Caco-2 (cell line): ENCODE results near the gene GFOD1. TPM values are rescaled to one million over a fixed set of nuclear protein-coding genes. Genes with fewer than 3 reads are reported as not detected.

Source experiments
- BruUV-seq: library from RNA; stranded (reverse); fragments of 400-500 nt; replicated peaks from 2 replicates; lab custom pipeline; 2021; lab: Mats Ljungman, UMichigan
- CTCF ChIA-PET: fragments of 300-600 bp; sonication (Branson Sonifier 250); formaldehyde crosslinking; loops from one replicate; lab custom pipeline; 2022; ENCODE audit warnings: antibody characterized with exemption; lab: Charles Lee
- POLR2A ChIA-PET: fragments of 300-600 bp; sonication (Branson Sonifier 250); formaldehyde crosslinking; loops from one replicate; lab custom pipeline; 2022; ENCODE audit warnings: antibody characterized with exemption; lab: Charles Lee
- DNase-seq, 2 experiments: peaks; one replicate each; pipeline versions ENCODE4 v3.0.0 to v3.0.0-alpha.2; 2020 to 2022
- H3K27me3 ChIP-seq: replicated peaks from 2 replicates; pipeline ENCODE4 v1.6.0; 2011; ENCODE audit warnings: low read length; ENCODE audit not compliant: control insufficient read depth, insufficient read depth
- H3K36me3 ChIP-seq: 2 replicates; pipeline ENCODE4 v1.5.1; 2011; ENCODE audit warnings: low read length; ENCODE audit not compliant: control insufficient read depth, insufficient read depth
- H3K4me1 ChIP-seq: fragments of 250-450 bp; sonication (Bioruptor Pico); 2 replicates; pipeline ENCODE4 v1.5.1; 2020; ENCODE audit warnings: mild to moderate bottlenecking
- H3K4me3 ChIP-seq: 2 replicates; pipeline ENCODE4 v1.5.1; 2011; ENCODE audit warnings: low read depth, mild to moderate bottlenecking, control low read depth, low read length
- H3K9me3 ChIP-seq: fragments of 250-450 bp; sonication (Bioruptor Pico); 2 replicates; pipeline ENCODE4 v1.5.1; 2020; ENCODE audit warnings: mild to moderate bottlenecking, moderate library complexity
- H3K27ac Mint-ChIP-seq: one replicate; pipeline ENCODE4 v1.8.0; 2022; ENCODE audit warnings: mixed read lengths; ENCODE audit not compliant: unreplicated experiment
- H3K27me3 Mint-ChIP-seq: one replicate; pipeline ENCODE4 v1.8.0; 2022; ENCODE audit warnings: mixed read lengths; ENCODE audit not compliant: insufficient read depth, unreplicated experiment
- H3K36me3 Mint-ChIP-seq: one replicate; pipeline ENCODE4 v1.8.0; 2022; ENCODE audit warnings: mild to moderate bottlenecking, mixed read lengths; ENCODE audit not compliant: insufficient read depth, unreplicated experiment
- H3K4me1 Mint-ChIP-seq: one replicate; pipeline ENCODE4 v1.8.0; 2022; ENCODE audit warnings: low read depth, mixed read lengths; ENCODE audit not compliant: unreplicated experiment
- H3K4me3 Mint-ChIP-seq: one replicate; pipeline ENCODE4 v1.8.0; 2022; ENCODE audit warnings: mild to moderate bottlenecking, moderate library complexity, mixed read lengths; ENCODE audit not compliant: unreplicated experiment
- H3K9me3 Mint-ChIP-seq: one replicate; pipeline ENCODE4 v1.8.0; 2022; ENCODE audit warnings: mixed read lengths; ENCODE audit not compliant: unreplicated experiment
- intact Hi-C: fragments of 100-400 bp; cut with micrococcal nuclease; formaldehyde crosslinking; loops from one replicate; pipeline ENCODE4 v1.10.0; 2022; ENCODE audit not compliant: unreplicated experiment
- total RNA-seq: library from RNA; stranded (reverse); gene quantifications from 2 replicates; pipeline ENCODE4 v1.2.3, GENCODE V29; 2022
- TF ChIP-seq, protein P1 (sequence below), 2 experiments: fragments of 200-600 bp in 1 of 2; IDR thresholded peaks; 1 replicate in 1 of 2; 2 replicates in 1 of 2; pipeline versions ENCODE4 v1.5.1 to v1.8.0; 2011 to 2022; ENCODE audit warnings: antibody characterized with exemption in 1 of 2, control low read depth in 1 of 2, inconsistent platforms in 1 of 2, low read depth in 1 of 2, low read length in 1 of 2, mild to moderate bottlenecking in 1 of 2, moderate library complexity in 1 of 2; ENCODE audit not compliant: insufficient read depth in 1 of 2, severe bottlenecking in 1 of 2, unreplicated experiment in 1 of 2

The GFOD1 gene
- total RNA-seq, 1 experiment from 2014 or later, result 0.84 TPM

DNA sequence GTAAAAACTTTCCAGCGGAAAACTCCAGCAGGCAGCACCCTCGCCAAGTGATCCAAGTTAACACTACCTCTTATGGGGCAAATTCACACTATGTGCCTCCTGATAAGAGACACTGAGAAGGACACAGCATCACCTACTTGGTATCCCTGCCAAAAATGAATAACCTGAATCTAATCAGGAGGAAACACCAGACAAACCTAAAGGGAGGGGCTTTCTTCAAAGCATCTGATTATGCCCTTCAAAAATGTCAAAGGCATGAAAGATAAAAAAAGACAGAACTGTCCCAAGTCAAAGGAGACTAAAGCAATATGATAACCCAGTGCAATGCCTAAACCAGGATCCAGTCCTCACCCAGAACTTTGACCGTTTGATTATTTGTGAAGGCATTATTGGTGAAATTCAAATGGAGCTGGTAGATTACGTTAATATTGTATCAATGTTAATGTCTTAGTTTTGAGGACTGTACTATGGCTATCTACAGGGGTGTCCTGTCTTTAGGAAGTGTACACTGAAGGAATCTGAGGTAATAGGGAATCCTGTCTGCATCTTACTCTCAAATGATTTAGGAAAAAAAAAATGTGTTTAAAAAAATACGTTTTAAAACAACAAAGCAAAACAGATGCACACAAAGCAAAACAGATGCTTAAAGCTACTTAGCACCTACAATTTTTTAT, 167.4 kb downstream of the GFOD1 start:
- peak in 1 of 2 experiments; percentile 27 for DNase-seq
- no peak overlapping the region for H3K4me3 ChIP-seq
- Mint-ChIP-seq H3K36me3 (peaks cover 99% of the 10 kb centered on the region), H3K27me3 (no peaks in the 10 kb centered on the region), H3K9me3 (no peaks in the 10 kb centered on the region), H3K27ac (peak overlapping the region; percentile 73), H3K4me1 (peaks cover 33% of the 10 kb centered on the region), H3K4me3 (peak overlapping the region; percentile 33)
- H3K27me3 ChIP-seq, result no peaks in the 10 kb centered on the region
- POLR2A ChIA-PET, result interaction anchor here (0.7 to 1.2 kb wide), 2 partner anchors 8 to 36 kb away, joined by 3 to 4 read pairs; partner anchors contain the start of gene TBC1D7
- CTCF ChIA-PET, result no interaction called here
- H3K4me1 ChIP-seq, result peaks cover 80% of the 10 kb centered on the region
- TF ChIP-seq, protein P1, sequence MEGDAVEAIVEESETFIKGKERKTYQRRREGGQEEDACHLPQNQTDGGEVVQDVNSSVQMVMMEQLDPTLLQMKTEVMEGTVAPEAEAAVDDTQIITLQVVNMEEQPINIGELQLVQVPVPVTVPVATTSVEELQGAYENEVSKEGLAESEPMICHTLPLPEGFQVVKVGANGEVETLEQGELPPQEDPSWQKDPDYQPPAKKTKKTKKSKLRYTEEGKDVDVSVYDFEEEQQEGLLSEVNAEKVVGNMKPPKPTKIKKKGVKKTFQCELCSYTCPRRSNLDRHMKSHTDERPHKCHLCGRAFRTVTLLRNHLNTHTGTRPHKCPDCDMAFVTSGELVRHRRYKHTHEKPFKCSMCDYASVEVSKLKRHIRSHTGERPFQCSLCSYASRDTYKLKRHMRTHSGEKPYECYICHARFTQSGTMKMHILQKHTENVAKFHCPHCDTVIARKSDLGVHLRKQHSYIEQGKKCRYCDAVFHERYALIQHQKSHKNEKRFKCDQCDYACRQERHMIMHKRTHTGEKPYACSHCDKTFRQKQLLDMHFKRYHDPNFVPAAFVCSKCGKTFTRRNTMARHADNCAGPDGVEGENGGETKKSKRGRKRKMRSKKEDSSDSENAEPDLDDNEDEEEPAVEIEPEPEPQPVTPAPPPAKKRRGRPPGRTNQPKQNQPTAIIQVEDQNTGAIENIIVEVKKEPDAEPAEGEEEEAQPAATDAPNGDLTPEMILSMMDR (IDR thresholded peaks at IDR 0.05; ENCODE audit: insufficient read depth in 1 of 2, low read depth in 1 of 2, low read length in 1 of 2, severe bottlenecking in 1 of 2, unreplicated experiment in 1 of 2), result no peak
- intact Hi-C loops, result no loop called here
- H3K9me3 ChIP-seq, result peaks cover 3% of the 10 kb centered on the region; the same call in 1 of the 2 replicates
- BruUV-seq, result no TSS peak
- no peaks in the 10 kb centered on the region; the same call in 1 of the 2 replicates for H3K36me3 ChIP-seq

DNA sequence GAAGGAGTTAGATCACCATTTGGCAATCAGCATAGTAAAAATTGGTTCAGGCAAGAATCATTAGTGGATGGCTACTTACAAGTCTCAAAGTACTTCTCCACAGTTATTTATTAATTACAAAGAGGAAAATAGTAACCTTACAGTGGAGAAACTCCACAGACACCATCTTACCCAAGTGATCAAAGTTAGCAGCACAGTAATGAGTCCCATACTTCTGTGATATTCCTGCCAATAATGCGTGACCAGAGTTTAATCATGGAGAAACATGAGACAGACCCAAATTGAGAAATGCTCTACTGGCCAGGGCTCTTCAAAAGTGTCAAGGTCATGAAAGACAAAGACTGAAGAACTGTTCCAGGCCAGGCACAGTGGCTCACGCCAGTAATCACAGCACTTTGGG, 168.6 kb downstream of the GFOD1 start:
- no peaks in the 10 kb centered on the region; the same call in 1 of the 2 replicates for H3K36me3 ChIP-seq
- Mint-ChIP-seq H3K9me3 (no peaks in the 10 kb centered on the region), H3K27ac (peak overlapping the region; percentile 73), H3K4me1 (peaks cover 27% of the 10 kb centered on the region), H3K36me3 (peaks cover 96% of the 10 kb centered on the region), H3K27me3 (no peaks in the 10 kb centered on the region), H3K4me3 (peak overlapping the region; percentile 33)
- ChIA-PET CTCF (no interaction called here), POLR2A (no interaction called here)
- TF ChIP-seq, protein P1 (IDR thresholded peaks at IDR 0.05; ENCODE audit: insufficient read depth in 1 of 2, low read depth in 1 of 2, low read length in 1 of 2, severe bottlenecking in 1 of 2, unreplicated experiment in 1 of 2), result no peak
- H3K4me1 ChIP-seq, result peaks cover 71% of the 10 kb centered on the region
- no peaks in the 10 kb centered on the region for H3K27me3 ChIP-seq
- BruUV-seq, result no TSS peak
- intact Hi-C loops, result no loop called here
- no peak for DNase-seq
- peaks cover 3% of the 10 kb centered on the region; the same call in 1 of the 2 replicates for H3K9me3 ChIP-seq
- no peak overlapping the region for H3K4me3 ChIP-seq

DNA sequence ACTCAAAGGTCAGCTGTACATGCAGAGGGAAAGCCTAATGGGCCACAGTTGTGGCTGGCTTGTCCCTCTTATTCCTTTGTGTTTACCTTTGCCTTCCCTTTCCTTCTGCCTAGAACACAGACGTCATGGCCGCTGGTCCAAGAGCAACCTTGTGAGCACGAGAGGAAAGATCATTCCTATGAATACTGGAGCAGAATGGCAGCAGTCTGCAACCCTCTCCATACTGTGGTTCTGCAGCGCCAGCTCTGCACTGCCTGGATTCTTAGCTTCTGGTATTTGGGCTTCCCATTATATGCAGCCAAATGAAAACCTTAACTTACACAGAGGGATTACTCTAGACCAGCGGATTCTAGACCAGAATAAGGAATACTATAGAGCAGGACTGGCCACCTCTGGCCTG, 171.5 kb downstream of the GFOD1 start:
- no peak overlapping the region for H3K4me3 ChIP-seq
- DNase-seq, result no peak
- H3K4me1 ChIP-seq, result peaks cover 57% of the 10 kb centered on the region
- Mint-ChIP-seq H3K27me3 (no peaks in the 10 kb centered on the region), H3K4me3 (peak overlapping the region; percentile 5), H3K9me3 (no peaks in the 10 kb centered on the region), H3K36me3 (peaks cover 96% of the 10 kb centered on the region), H3K4me1 (peaks cover 21% of the 10 kb centered on the region), H3K27ac (peak overlapping the region; percentile 79)
- H3K27me3 ChIP-seq, result no peaks in the 10 kb centered on the region
- no TSS peak for BruUV-seq
- TF ChIP-seq, protein P1 (IDR thresholded peaks at IDR 0.05; ENCODE audit: insufficient read depth in 1 of 2, low read depth in 1 of 2, low read length in 1 of 2, severe bottlenecking in 1 of 2, unreplicated experiment in 1 of 2), result no peak
- no peaks in the 10 kb centered on the region; the same call in 1 of the 2 replicates for H3K36me3 ChIP-seq
- H3K9me3 ChIP-seq, result peaks cover 3% of the 10 kb centered on the region; the same call in 1 of the 2 replicates
- ChIA-PET POLR2A (no interaction called here), CTCF (no interaction called here)
- intact Hi-C loops, result no loop called here
